HEK293T (cell line): ENCODE data around the gene GPR137C.

ENCODE experiments used
- ELF4 ChIP-seq: fragments of 450-650 bp; IDR thresholded peaks from 2 replicates; pipeline ENCODE4 v1.6.1; 2017; ENCODE audit warnings: antibody characterized with exemption
- FOXM1 ChIP-seq: fragments of 450-650 bp; IDR thresholded peaks from 2 replicates; pipeline ENCODE4 v1.6.1; 2017; ENCODE audit warnings: mild to moderate bottlenecking, borderline replicate concordance
- HDGF ChIP-seq: fragments of 450-650 bp; IDR thresholded peaks from 2 replicates; pipeline ENCODE4 v1.6.1; 2017; ENCODE audit warnings: antibody characterized with exemption, borderline replicate concordance
- TARDBP ChIP-seq: fragments of 450-650 bp; IDR thresholded peaks from 2 replicates; pipeline ENCODE4 v1.6.1; 2016

GRCh38 chr14:52683985-52684520, 131.4 kb downstream of the GPR137C start:
- TF ChIP-seq HDGF, result no peak
- no peak for TF ChIP-seq FOXM1
- no peak for TF ChIP-seq TARDBP
- TF ChIP-seq ELF4, result no peak
